HG03469 (cell line): ENCODE measurements around the gene C1orf198.
"Not testable (repeated sequence)": the region's sequence is repeated elsewhere in the genome, so short reads cannot be mapped to it uniquely, and the experiment has no call there.

Experiments
- ATAC-seq: cut with Tn5 transposase; IDR thresholded peaks from one replicate; pipeline ENCODE4 v1.9.1; 2021; ENCODE audit warnings: mild to moderate bottlenecking, moderate library complexity, moderate number of reproducible peaks; ENCODE audit not compliant: unreplicated experiment

C1orf198 gene

GRCh38 chr1:230861970-230862595 lies 6.2 kb downstream of the C1orf198 start:
- no peak for ATAC-seq

GRCh38 chr1:230861489-230861888 lies 6.8 kb downstream of the C1orf198 start:
- ATAC-seq = no peak

GRCh38 chr1:230860617-230861384 lies 7.5 kb downstream of the C1orf198 start:
- no peak for ATAC-seq

GRCh38 chr1:230858918-230859729 lies 9.2 kb downstream of the C1orf198 start:
- ATAC-seq = no peak

GRCh38 chr1:230858236-230858820 lies 10.0 kb downstream of the C1orf198 start:
- no peak for ATAC-seq

GRCh38 chr1:230857822-230858221 lies 10.5 kb downstream of the C1orf198 start:
- ATAC-seq = no peak

- ATAC-seq = no peak
Measured at GRCh38 chr1:230857077-230857476, 11.2 kb downstream of the C1orf198 start.

- no peak for ATAC-seq
Measured at GRCh38 chr1:230855886-230856285, 12.4 kb downstream of the C1orf198 start.

GRCh38 chr1:230854423-230854822 lies 13.9 kb downstream of the C1orf198 start:
- ATAC-seq = no peak

- ATAC-seq = no peak
Measured at GRCh38 chr1:230853731-230854130, 14.6 kb downstream of the C1orf198 start.

GRCh38 chr1:230852959-230853358 lies 15.4 kb downstream of the C1orf198 start:
- ATAC-seq = no peak

- ATAC-seq = no peak
Measured at GRCh38 chr1:230851291-230851691, 17.0 kb downstream of the C1orf198 start.

GRCh38 chr1:230850547-230850946 lies 17.8 kb downstream of the C1orf198 start:
- no peak for ATAC-seq

- ATAC-seq = no peak
Measured at GRCh38 chr1:230849451-230850224, 18.7 kb downstream of the C1orf198 start.

GRCh38 chr1:230848235-230848634 lies 20.1 kb downstream of the C1orf198 start:
- no peak for ATAC-seq

GRCh38 chr1:230845184-230845583 lies 23.1 kb downstream of the C1orf198 start:
- ATAC-seq = not testable (repeated sequence)

- ATAC-seq = no peak
Measured at GRCh38 chr1:230844561-230844960, 23.8 kb downstream of the C1orf198 start.

GRCh38 chr1:230843503-230844309 lies 24.6 kb downstream of the C1orf198 start:
- no peak for ATAC-seq

GRCh38 chr1:230842801-230843200 lies 25.5 kb downstream of the C1orf198 start:
- no peak for ATAC-seq

- no peak for ATAC-seq
Measured at GRCh38 chr1:230839173-230839572, 29.1 kb downstream of the C1orf198 start.
